A549 (cell line): Measurements from ENCODE around the gene DOCK7. TPM values are rescaled to one million over a fixed set of nuclear protein-coding genes. Genes with fewer than 3 reads are reported as not detected.
"Not testable (repeated sequence)": the region's sequence is repeated elsewhere in the genome, so short reads cannot be mapped to it uniquely, and the experiment has no call there.

Source experiments
- ATAC-seq, 2 experiments: fragments of 200-7000 bp in 1 of 2; fragments of >200 bp in 1 of 2; cut with Nextera tagmentation in 1 of 2; cut with Tn5 transposase in 1 of 2; 3 replicates each; pipeline versions ENCODE4 v1.8.0 to v1.9.1; 2018 to 2020; ENCODE audit warnings: mild to moderate bottlenecking in 1 of 2, moderate library complexity in 1 of 2
- CTCF ChIA-PET: fragments of 300-600 bp; sonication (Branson Sonifier 250); formaldehyde crosslinking; extraction: SDS; loops from one replicate; lab custom pipeline; 2021; ENCODE audit warnings: antibody characterized with exemption, inconsistent platforms; lab: Yijun Ruan, JAX
- POLR2A ChIA-PET: fragments of 350-600 bp; formaldehyde crosslinking; extraction: SDS; loops from one replicate; lab custom pipeline; 2021; ENCODE audit warnings: antibody characterized with exemption, inconsistent platforms; lab: Yijun Ruan, JAX
- DNase-seq, 2 experiments: peaks; one replicate each; pipeline versions ENCODE4 v3.0.0 to v3.0.0-alpha.2; 2011 to 2016; ENCODE audit warnings: low read depth in 1 of 2, low spot score in 1 of 2
- FAIRE-seq: peaks from 2 replicates; lab custom pipeline; 2011; peaks lifted over from hg19 to GRCh38; lab: Jason Lieb, UNC
- H3K27ac ChIP-seq, 2 experiments: fragments of >200 bp; sonication (Bioruptor Twin); formaldehyde crosslinking; 3 replicates each; pipeline ENCODE4 v1.5.1; 2016 to 2017
- H3K4me1 ChIP-seq: fragments of >200 bp; sonication (Bioruptor Twin); formaldehyde crosslinking; 3 replicates; pipeline ENCODE4 v1.6.1; 2016
- H3K4me2 ChIP-seq: fragments of >200 bp; sonication (Bioruptor Twin); formaldehyde crosslinking; 3 replicates; pipeline ENCODE4 v1.6.1; 2016
- H3K4me3 ChIP-seq: fragments of >200 bp; sonication (Bioruptor Twin); formaldehyde crosslinking; 3 replicates; pipeline ENCODE4 v1.5.1; 2016
- H3K9me3 ChIP-seq: fragments of >200 bp; sonication (Bioruptor Twin); formaldehyde crosslinking; 3 replicates; pipeline ENCODE4 v1.6.1; 2016
- CBX2 ChIP-seq: fragments of 200-600 bp; sonication (generic); IDR thresholded peaks from 2 replicates; pipeline ENCODE4 v1.6.1; 2016; ENCODE audit warnings: low read depth, mild to moderate bottlenecking, borderline replicate concordance
- CBX8 ChIP-seq: fragments of 200-600 bp; sonication (generic); IDR thresholded peaks from 2 replicates; pipeline ENCODE4 v1.6.1; 2016
- EHMT2 ChIP-seq: fragments of 200-600 bp; sonication (generic); IDR thresholded peaks from 2 replicates; pipeline ENCODE4 v1.6.1; 2016; ENCODE audit warnings: antibody characterized with exemption, low read depth, mild to moderate bottlenecking, moderate library complexity
- ESRRA ChIP-seq: fragments of 150-350 bp; IDR thresholded peaks from 2 replicates; pipeline ENCODE4 v1.6.1; 2014; ENCODE audit warnings: mild to moderate bottlenecking, low read length, borderline replicate concordance
- HES2 ChIP-seq: fragments of >200 bp; sonication (Bioruptor Twin); formaldehyde crosslinking; IDR thresholded peaks from 2 replicates; pipeline ENCODE4 v1.6.1; 2016
- JUN ChIP-seq, 2 experiments: fragments of >200 bp; sonication (Bioruptor Twin); formaldehyde crosslinking; IDR thresholded peaks; 2 replicates in 1 of 2; 3 replicates in 1 of 2; pipeline ENCODE4 v1.6.1; 2016 to 2017
- MAZ ChIP-seq: fragments of 150-350 bp; IDR thresholded peaks from 2 replicates; pipeline ENCODE4 v1.6.1; 2014; ENCODE audit warnings: antibody characterized with exemption, low read depth, low read length, borderline replicate concordance
- MYC ChIP-seq: IDR thresholded peaks from 2 replicates; pipeline ENCODE4 v1.6.1; 2012; ENCODE audit warnings: mild to moderate bottlenecking, inconsistent platforms, low read length, improper control_type of control experiment, borderline replicate concordance
- NPAS2 ChIP-seq: fragments of 250-450 bp; sonication (Bioruptor Pico); IDR thresholded peaks from 2 replicates; pipeline ENCODE4 v1.8.0; 2022; ENCODE audit warnings: mild to moderate bottlenecking, moderate library complexity, borderline replicate concordance
- RARB ChIP-seq: fragments of 250-450 bp; sonication (Bioruptor Pico); IDR thresholded peaks from 2 replicates; pipeline ENCODE4 v1.8.0; 2021; ENCODE audit warnings: mild to moderate bottlenecking, moderate library complexity
- RCOR1 ChIP-seq: fragments of 150-350 bp; IDR thresholded peaks from 2 replicates; pipeline ENCODE4 v1.6.1; 2014; ENCODE audit warnings: antibody characterized with exemption, low read length, low read depth
- SREBF2 ChIP-seq: fragments of 450-650 bp; IDR thresholded peaks from 2 replicates; pipeline ENCODE4 v1.6.1; 2014; ENCODE audit warnings: mild to moderate bottlenecking, moderate library complexity
- ZC3H11A ChIP-seq: fragments of 450-650 bp; IDR thresholded peaks from 2 replicates; pipeline ENCODE4 v1.6.1; 2014; ENCODE audit warnings: antibody characterized with exemption, mild to moderate bottlenecking
- ZSCAN20 ChIP-seq: fragments of 250-450 bp; sonication (Bioruptor Pico); IDR thresholded peaks from 2 replicates; pipeline ENCODE4 v1.8.0; 2022; ENCODE audit warnings: mild to moderate bottlenecking, moderate library complexity
- WGBS: methylation state at CpG from one replicate; pipeline ENCODE4 v1.1.6; 2017; ENCODE audit errors: missing lambda C conversion rate; 5-methylcytosine and 5-hydroxymethylcytosine counted together
- polyA plus RNA-seq, 4 experiments: library from polyadenylated mRNA; depleted of rRNA in 3 of 4; stranded (reverse); fragments of >200 nt; fragmentation: RNase III in 1 of 4; extraction: RNeasy Plus Mini Kit Qiagen cat#74134 plus additional on column Dnase treatment in 1 of 4; gene quantifications; 2 replicates in 3 of 4; 3 replicates in 1 of 4; pipeline ENCODE4 v1.2.3, GENCODE V29; 2011 to 2017
- TF ChIP-seq, protein P1 (sequence below): fragments of 450-650 bp; IDR thresholded peaks from 2 replicates; pipeline ENCODE4 v1.6.1; 2014; ENCODE audit warnings: antibody characterized with exemption
- TF ChIP-seq, protein P2 (sequence below): fragments of >200 bp; sonication (Bioruptor Twin); formaldehyde crosslinking; IDR thresholded peaks from 3 replicates; pipeline ENCODE4 v1.6.1; 2016
- TF ChIP-seq, protein P3 (sequence below): fragments of 250-450 bp; sonication (Bioruptor Pico); IDR thresholded peaks from 2 replicates; pipeline ENCODE4 v1.5.0; 2020; ENCODE audit warnings: low read depth, mild to moderate bottlenecking, moderate library complexity

DOCK7 gene
- polyA plus RNA-seq, 2 of the 4 experiments (the other 2 are of a cell fraction): 25.5 to 33.3 TPM

DNA sequence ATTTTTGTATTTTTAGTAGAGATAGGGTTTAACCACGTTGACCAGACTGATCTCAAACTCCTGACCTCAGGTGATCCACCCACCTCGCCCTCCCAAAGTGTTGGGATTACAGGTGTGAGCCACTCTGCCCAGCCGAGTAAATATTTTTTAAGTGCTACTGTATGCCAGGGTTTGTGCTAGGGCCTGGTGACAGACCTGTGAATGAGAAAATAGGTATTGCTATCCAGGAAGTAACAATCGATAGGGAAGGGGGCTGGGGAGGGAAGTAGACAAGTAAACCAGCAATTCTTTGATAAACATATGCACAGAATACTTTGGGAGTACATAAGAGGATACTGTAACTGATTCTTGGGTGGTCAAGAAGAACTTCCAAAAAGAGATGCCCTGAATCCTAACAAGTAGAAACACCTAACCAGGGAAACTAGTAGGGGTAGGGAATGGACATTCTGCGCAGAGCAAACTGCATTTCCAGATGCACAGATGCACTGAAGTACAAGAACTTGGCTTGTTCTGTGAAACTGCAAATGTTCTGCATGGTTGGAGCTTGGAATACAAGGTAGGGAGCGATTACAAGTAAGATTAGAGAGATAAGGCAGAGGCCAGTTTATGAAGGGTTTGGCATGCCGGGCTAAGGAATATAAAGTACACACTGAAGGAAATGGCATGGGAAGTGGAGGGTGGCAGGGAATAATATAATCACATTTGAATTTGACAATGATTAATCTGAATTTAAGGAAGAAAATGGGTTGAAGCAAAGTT lies 19.0 kb upstream of the DOCK7 start:
- no peaks in the 10 kb centered on the region for H3K4me1 ChIP-seq
- H3K9me3 ChIP-seq: no peaks in the 10 kb centered on the region
- ChIA-PET POLR2A (no interaction called here), CTCF (no interaction called here)
- H3K4me2 ChIP-seq: no peak overlapping the region
- 77% methylated on average over 4 of the region's 7 CpGs for WGBS
- DNase-seq (no peak), ATAC-seq (no peak), FAIRE-seq (no peak)
- H3K27ac ChIP-seq: no peak overlapping the region
- H3K4me3 ChIP-seq: no peak overlapping the region
- TF ChIP-seq MAZ: no peak
- TF ChIP-seq JUN (IDR thresholded peaks at IDR 0.05): no peak
- TF ChIP-seq HES2: no peak
- TF ChIP-seq ZC3H11A: no peak
- TF ChIP-seq, protein P1, sequence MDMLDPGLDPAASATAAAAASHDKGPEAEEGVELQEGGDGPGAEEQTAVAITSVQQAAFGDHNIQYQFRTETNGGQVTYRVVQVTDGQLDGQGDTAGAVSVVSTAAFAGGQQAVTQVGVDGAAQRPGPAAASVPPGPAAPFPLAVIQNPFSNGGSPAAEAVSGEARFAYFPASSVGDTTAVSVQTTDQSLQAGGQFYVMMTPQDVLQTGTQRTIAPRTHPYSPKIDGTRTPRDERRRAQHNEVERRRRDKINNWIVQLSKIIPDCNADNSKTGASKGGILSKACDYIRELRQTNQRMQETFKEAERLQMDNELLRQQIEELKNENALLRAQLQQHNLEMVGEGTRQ: no peak
- TF ChIP-seq NPAS2: no peak
- TF ChIP-seq EHMT2: no peak
- TF ChIP-seq MYC: no peak
- TF ChIP-seq, protein P2, sequence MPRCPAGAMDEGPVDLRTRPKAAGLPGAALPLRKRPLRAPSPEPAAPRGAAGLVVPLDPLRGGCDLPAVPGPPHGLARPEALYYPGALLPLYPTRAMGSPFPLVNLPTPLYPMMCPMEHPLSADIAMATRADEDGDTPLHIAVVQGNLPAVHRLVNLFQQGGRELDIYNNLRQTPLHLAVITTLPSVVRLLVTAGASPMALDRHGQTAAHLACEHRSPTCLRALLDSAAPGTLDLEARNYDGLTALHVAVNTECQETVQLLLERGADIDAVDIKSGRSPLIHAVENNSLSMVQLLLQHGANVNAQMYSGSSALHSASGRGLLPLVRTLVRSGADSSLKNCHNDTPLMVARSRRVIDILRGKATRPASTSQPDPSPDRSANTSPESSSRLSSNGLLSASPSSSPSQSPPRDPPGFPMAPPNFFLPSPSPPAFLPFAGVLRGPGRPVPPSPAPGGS: no peak
- no peak for TF ChIP-seq RCOR1
- no peak for TF ChIP-seq CBX8
- TF ChIP-seq, protein P3, sequence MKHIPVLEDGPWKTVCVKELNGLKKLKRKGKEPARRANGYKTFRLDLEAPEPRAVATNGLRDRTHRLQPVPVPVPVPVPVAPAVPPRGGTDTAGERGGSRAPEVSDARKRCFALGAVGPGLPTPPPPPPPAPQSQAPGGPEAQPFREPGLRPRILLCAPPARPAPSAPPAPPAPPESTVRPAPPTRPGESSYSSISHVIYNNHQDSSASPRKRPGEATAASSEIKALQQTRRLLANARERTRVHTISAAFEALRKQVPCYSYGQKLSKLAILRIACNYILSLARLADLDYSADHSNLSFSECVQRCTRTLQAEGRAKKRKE (CRISPR knock-in tag): no peak

GRCh38 chr1:62698161-62698560 lies 10.0 kb upstream of the DOCK7 start:
- H3K27ac ChIP-seq, POLR2A ChIA-PET, H3K9me3 ChIP-seq, DNase-seq, H3K4me1 ChIP-seq, ATAC-seq, FAIRE-seq, H3K4me3 ChIP-seq, H3K4me2 ChIP-seq: not testable (repeated sequence)
- 89% methylated on average over 5 of the region's 5 CpGs for WGBS
- CTCF ChIA-PET: interaction anchor here (0.6 to 1.8 kb wide), 3 partner anchors 48 to 195 kb away, joined by 3 to 5 read pairs (median 3); no protein-coding TSS in a partner anchor

- FAIRE-seq, DNase-seq: not testable (repeated sequence)
These were observed 6.3 kb upstream of the DOCK7 start for GRCh38 chr1:62694479-62694878.

GRCh38 chr1:62693123-62693522 lies 4.9 kb upstream of the DOCK7 start:
- ChIA-PET CTCF (no interaction called here), POLR2A (no interaction called here)
- no peak overlapping the region for H3K4me3 ChIP-seq
- no peak overlapping the region for H3K4me2 ChIP-seq
- TF ChIP-seq NPAS2 (no peak), ESRRA (no peak), RARB (CRISPR knock-in tag) (no peak), CBX2 (no peak), CBX8 (no peak), RCOR1 (no peak), SREBF2 (no peak), ZSCAN20 (CRISPR knock-in tag) (no peak), MYC (no peak), JUN (IDR thresholded peaks at IDR 0.05) (no peak)
- ATAC-seq (no peak), DNase-seq (no peak), FAIRE-seq (no peak)
- 93% methylated on average over 4 of the region's 4 CpGs for WGBS
- H3K27ac ChIP-seq: no peak overlapping the region
- H3K9me3 ChIP-seq: no peaks in the 10 kb centered on the region
- peaks cover 12% of the 10 kb centered on the region; the same call in 1 of the 3 replicates for H3K4me1 ChIP-seq

More at GRCh38 chr1:62694479-62694878, 6.3 kb upstream of the DOCK7 start:
- H3K9me3 ChIP-seq, H3K27ac ChIP-seq, ATAC-seq, H3K4me2 ChIP-seq, H3K4me3 ChIP-seq, POLR2A ChIA-PET, H3K4me1 ChIP-seq: not testable (repeated sequence)
- CTCF ChIA-PET: interaction anchor here (1.4 kb wide), 1 partner anchor 164 kb away, joined by 4 read pairs; no protein-coding TSS in a partner anchor
- 61% methylated on average over 7 of the region's 7 CpGs for WGBS
